B cell (primary cell): Measurements from ENCODE around the gene MX1.

Experiments used
- EZH2 ChIP-seq: IDR thresholded peaks from 2 replicates; pipeline ENCODE4 v1.6.1; 2012; ENCODE audit warnings: borderline replicate concordance, low read depth, mild to moderate bottlenecking, moderate library complexity, low read length; ENCODE audit not compliant: insufficient read depth, poor library complexity, severe bottlenecking
- TF ChIP-seq, protein P1 (sequence below): fragments of 200-600 bp; IDR thresholded peaks from one replicate; pipeline ENCODE4 v1.8.0; 2022; ENCODE audit warnings: antibody characterized with exemption, mild to moderate bottlenecking

DNA sequence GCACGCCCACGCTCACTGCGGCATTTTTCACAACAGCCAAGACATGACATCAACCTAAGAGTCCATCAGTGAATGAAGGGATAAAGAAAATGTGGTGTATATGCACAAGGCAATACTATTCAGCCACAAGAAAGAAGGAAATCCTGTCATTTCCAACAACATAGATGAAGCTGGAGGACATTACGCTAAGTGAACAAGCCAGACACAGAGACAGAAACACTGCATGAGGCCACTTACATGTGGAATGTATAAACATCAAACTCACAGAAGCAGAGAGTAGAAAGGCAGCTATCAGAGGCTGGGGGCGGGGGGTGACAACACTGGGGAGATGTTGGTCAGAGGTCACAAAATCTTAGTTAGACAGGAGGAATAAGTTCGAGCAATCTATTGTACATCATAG lies 61.0 kb downstream of the MX1 start:
- no peak for TF ChIP-seq EZH2
- TF ChIP-seq, protein P1, sequence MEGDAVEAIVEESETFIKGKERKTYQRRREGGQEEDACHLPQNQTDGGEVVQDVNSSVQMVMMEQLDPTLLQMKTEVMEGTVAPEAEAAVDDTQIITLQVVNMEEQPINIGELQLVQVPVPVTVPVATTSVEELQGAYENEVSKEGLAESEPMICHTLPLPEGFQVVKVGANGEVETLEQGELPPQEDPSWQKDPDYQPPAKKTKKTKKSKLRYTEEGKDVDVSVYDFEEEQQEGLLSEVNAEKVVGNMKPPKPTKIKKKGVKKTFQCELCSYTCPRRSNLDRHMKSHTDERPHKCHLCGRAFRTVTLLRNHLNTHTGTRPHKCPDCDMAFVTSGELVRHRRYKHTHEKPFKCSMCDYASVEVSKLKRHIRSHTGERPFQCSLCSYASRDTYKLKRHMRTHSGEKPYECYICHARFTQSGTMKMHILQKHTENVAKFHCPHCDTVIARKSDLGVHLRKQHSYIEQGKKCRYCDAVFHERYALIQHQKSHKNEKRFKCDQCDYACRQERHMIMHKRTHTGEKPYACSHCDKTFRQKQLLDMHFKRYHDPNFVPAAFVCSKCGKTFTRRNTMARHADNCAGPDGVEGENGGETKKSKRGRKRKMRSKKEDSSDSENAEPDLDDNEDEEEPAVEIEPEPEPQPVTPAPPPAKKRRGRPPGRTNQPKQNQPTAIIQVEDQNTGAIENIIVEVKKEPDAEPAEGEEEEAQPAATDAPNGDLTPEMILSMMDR: no peak
